Cardiac septum (tissue), 1 donor: ENCODE results near the gene DDI2. TPM values are rescaled to one million over a fixed set of nuclear protein-coding genes. Genes with fewer than 3 reads are reported as not detected.
"Not testable (repeated sequence)": the region's sequence is repeated elsewhere in the genome, so short reads cannot be mapped to it uniquely, and the experiment has no call there.

ENCODE experiments used
- DNase-seq: peaks from one replicate; pipeline ENCODE4 v3.0.0-alpha.2; 2020; ENCODE audit warnings: low spot score
- intact Hi-C: fragments of 100-400 bp; cut with DNase I; formaldehyde crosslinking; loops from one replicate; pipeline ENCODE4 v1.14.0; 2022
- total RNA-seq: library from RNA; stranded (reverse); fragmentation: NEBNext Ultra II Directional; extraction: Animal tissue kit (Norgen Biotek cat#: 25700); gene quantifications from one replicate; pipeline ENCODE4 v1.2.1, GENCODE V29; 2021
- donor health status: DM: no; HTN: no; CAD: no.

The DDI2 gene
- total RNA-seq, 1 donor from 2014 or later = 23.7 TPM

- not testable (repeated sequence) for DNase-seq
- intact Hi-C loops = loop anchor here (2.0 kb wide), 1 partner anchor 13 kb away; the partner anchor contains the start of gene DDI2
Measured at GRCh38 chr1:15603966-15604282, 13.3 kb upstream of the DDI2 start.

- DNase-seq, intact Hi-C loops: not testable (repeated sequence)
Measured at GRCh38 chr1:15604400-15604799, 12.9 kb upstream of the DDI2 start.

GRCh38 chr1:15605398-15606383, 11.6 kb upstream of the DDI2 start:
- intact Hi-C loops = no loop called here
- DNase-seq = no peak

- no peak for DNase-seq
- intact Hi-C loops = no loop called here
Measured at GRCh38 chr1:15609631-15610030, 7.6 kb upstream of the DDI2 start.

GRCh38 chr1:15610167-15610566, 7.1 kb upstream of the DDI2 start:
- DNase-seq = no peak
- intact Hi-C loops = no loop called here

- DNase-seq = no peak
- intact Hi-C loops = loop anchor here (2.0 to 5.0 kb wide), 4 partner anchors 14 to 89 kb away; partner anchors contain the start of genes DNAJC16 and PLEKHM2
Measured at GRCh38 chr1:15616373-15617172, 685 bp upstream of the DDI2 start.

GRCh38 chr1:15618077-15618654, 908 bp downstream of the DDI2 start:
- DNase-seq = no peak
- intact Hi-C loops = loop anchor here (5.0 kb wide), 3 partner anchors 64 to 91 kb away; partner anchors contain the start of genes DNAJC16 and PLEKHM2

GRCh38 chr1:15618655-15619525, 1.6 kb downstream of the DDI2 start:
- intact Hi-C loops = loop anchor here (5.0 kb wide), 3 partner anchors 63 to 92 kb away; partner anchors contain the start of genes DNAJC16 and PLEKHM2

GRCh38 chr1:15620155-15620545, 2.9 kb downstream of the DDI2 start:
- intact Hi-C loops = no loop called here
- DNase-seq = no peak

More at GRCh38 chr1:15618655-15619525, 1.6 kb downstream of the DDI2 start:
- no peak for DNase-seq

GRCh38 chr1:15620902-15621682, 3.8 kb downstream of the DDI2 start:
- DNase-seq = no peak
- intact Hi-C loops = no loop called here

- intact Hi-C loops = no loop called here
Measured at GRCh38 chr1:15621975-15622374, 4.7 kb downstream of the DDI2 start.

GRCh38 chr1:15622712-15623373, 5.6 kb downstream of the DDI2 start:
- no peak for DNase-seq
- intact Hi-C loops = no loop called here

More at GRCh38 chr1:15621975-15622374, 4.7 kb downstream of the DDI2 start:
- no peak for DNase-seq

- no peak for DNase-seq
- intact Hi-C loops = no loop called here
Measured at GRCh38 chr1:15623435-15623834, 6.2 kb downstream of the DDI2 start.

- DNase-seq = no peak
- intact Hi-C loops = no loop called here
Measured at GRCh38 chr1:15624133-15624714, 7.0 kb downstream of the DDI2 start.

- DNase-seq = no peak
- intact Hi-C loops = no loop called here
Measured at GRCh38 chr1:15625056-15625917, 8.0 kb downstream of the DDI2 start.

GRCh38 chr1:15626269-15626950, 9.2 kb downstream of the DDI2 start:
- intact Hi-C loops = no loop called here
- no peak for DNase-seq
